ENCODE data around the gene KRIT1.

DNA sequence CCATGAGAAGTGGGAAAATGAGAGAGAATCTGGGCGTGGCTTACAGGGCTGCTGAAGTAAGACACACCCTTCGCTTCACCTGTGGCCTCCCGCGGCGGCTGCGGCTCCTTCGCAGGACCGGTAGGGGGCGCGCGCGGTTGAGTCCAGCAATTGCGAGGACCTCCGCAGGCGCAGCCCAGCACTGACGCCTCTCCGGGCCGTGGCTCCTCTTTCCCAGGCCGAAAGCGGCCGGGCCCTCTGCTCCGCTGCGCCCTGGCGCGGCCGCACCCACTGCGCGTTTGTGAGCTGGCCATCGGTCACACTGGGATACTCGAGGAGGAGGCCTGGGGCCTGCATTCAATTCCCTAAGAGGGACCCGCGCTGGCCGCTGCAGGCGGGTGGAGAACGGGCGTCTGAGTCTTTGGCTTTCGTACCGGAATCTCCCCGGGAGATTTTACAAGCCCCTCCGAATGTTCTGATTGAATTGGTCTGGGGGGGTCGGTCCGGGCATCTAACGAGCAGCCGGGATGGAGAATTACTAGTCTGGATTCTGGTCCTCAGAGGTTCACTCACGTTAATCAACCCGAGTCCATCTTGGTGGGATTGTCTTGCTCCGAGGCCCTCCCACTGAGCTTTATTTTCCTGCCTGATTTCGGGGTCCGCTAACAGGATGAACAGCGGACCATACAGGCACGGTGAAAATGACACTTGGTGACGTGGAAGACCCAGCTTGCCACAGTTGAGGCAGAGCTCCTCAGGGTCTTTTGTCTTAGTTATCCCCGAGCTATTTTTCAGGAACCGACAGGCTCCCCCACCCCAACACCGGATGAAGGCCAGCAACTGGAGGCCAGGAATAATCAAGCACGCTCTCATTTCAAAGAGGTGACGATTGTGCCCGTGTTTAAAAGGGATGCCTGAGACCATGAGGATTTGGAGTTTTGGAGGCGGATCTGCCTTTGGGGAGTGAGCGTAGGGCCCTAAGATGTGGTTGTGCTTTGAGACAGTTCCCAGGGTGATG is 66.5 kb downstream of the KRIT1 start, which contains the start of gene LRRD1:
- TF ChIP-seq, protein P1, sequence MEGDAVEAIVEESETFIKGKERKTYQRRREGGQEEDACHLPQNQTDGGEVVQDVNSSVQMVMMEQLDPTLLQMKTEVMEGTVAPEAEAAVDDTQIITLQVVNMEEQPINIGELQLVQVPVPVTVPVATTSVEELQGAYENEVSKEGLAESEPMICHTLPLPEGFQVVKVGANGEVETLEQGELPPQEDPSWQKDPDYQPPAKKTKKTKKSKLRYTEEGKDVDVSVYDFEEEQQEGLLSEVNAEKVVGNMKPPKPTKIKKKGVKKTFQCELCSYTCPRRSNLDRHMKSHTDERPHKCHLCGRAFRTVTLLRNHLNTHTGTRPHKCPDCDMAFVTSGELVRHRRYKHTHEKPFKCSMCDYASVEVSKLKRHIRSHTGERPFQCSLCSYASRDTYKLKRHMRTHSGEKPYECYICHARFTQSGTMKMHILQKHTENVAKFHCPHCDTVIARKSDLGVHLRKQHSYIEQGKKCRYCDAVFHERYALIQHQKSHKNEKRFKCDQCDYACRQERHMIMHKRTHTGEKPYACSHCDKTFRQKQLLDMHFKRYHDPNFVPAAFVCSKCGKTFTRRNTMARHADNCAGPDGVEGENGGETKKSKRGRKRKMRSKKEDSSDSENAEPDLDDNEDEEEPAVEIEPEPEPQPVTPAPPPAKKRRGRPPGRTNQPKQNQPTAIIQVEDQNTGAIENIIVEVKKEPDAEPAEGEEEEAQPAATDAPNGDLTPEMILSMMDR (IDR thresholded peaks at IDR 0.05): peak; percentile 91 to 94 (median 93)
- no peak for TF ChIP-seq POLR2A (IDR thresholded peaks at IDR 0.05)
